ENCODE results near the gene NSUN2.

GRCh38 chr5:6678385-6678784 is 45.5 kb upstream of the NSUN2 start:
- no peak for TF ChIP-seq POLR2A (IDR thresholded peaks at IDR 0.05)
- no peak for TF ChIP-seq CTCF (IDR thresholded peaks at IDR 0.05)
- TF ChIP-seq POLR2AphosphoS5 (IDR thresholded peaks at IDR 0.05), result no peak
